GM18873 (cell line): Measurements from ENCODE around the gene THAP10.
"Not testable (repeated sequence)": the region's sequence is repeated elsewhere in the genome, so short reads cannot be mapped to it uniquely, and the experiment has no call there.

Experiments used
- ATAC-seq: cut with Tn5 transposase; IDR thresholded peaks from one replicate; pipeline ENCODE4 v1.9.1; 2021; ENCODE audit warnings: mild to moderate bottlenecking, moderate library complexity, moderate number of reproducible peaks; ENCODE audit not compliant: unreplicated experiment, low FRiP score

Gene THAP10

GRCh38 chr15:70892002-70892911 is at the start of gene THAP10, which contains the start of gene LRRC49:
Gene THAP10, minus strand, starts transcription at chr15:70892433. Its CDS starts 161 bp downstream, at chr15:70892272.
Gene LRRC49, plus strand, starts transcription at chr15:70892826. Its CDS starts 69 bp downstream, at chr15:70892895.
- ATAC-seq: no peak

DNA sequence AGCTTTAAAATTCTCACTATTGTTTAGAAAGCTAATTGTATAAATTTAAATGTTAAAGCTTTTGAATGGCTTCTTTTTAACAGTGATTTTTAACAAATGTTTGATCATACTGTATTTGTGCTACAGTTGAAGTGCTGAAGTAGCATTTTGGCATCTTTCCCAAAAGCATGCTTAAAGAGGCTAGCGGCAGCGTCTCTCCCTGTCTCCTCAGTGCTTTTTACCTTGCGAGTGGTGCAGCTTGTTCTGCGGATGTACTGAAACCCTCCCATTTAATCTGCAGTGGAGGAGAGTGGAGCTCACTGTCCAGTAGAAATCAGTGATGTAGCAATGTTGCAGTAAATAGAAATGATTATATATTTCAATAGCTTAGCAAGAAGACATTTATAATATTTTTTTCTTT is 44.1 kb upstream of the THAP10 start:
- no peak for ATAC-seq

DNA sequence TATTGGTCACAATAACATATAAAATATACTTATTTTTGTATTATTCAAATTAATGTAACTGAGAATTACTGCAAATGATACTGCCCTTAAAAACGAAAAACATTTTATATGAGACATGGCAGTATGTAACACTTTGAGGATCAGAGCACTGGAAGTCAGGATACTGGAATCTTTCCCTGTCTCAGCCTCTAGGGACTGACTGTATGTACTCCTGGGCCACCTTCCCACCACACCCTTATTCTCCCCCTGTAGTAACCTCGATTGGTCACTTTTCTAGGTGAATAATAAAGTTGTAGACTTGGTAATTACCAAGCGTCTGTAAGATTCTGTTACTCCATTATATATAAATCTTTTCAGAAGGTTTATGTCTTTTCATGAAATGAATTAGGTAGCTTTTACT is 43.4 kb upstream of the THAP10 start:
- no peak for ATAC-seq

GRCh38 chr15:70933411-70933810 is 41.2 kb upstream of the THAP10 start:
- no peak for ATAC-seq

DNA sequence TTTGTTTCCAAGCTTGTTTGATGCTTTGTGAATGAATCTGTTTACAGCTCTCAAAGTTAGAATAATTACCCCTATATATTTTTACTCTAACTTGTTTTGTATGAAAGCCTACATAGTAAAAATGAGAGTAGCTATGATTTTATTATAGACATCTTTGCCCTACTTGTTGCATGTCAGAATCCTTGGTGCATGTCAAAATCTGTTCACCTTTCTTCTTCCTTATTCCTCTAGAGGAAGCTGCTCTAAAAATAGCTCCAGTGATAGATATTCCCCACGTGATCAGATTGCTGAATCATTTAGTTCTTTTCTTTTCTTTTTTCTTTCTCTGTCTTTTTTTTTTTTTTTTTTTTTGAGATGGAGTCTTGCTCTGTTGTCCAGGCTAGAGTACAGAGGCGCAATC is 40.2 kb upstream of the THAP10 start:
- ATAC-seq: no peak

DNA sequence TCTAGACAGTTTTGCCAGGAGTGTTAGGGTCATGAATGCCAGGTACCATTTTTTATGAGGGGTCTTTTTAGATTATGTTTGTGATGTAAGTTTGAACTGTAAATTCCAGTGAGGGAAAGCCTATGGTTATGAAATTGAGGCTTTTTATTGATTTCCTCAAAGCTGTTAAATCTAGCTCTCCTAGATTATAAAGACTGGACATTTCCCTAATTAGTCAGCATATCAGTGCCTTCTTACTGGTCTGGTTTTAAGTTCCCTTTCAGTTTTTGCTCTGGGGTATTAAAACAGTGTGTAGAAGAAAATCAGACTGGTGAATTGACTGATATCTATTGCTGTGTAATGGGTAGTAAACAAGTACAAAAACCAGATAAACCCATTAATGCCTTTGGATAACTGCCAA is 39.6 kb upstream of the THAP10 start:
- no peak for ATAC-seq

DNA sequence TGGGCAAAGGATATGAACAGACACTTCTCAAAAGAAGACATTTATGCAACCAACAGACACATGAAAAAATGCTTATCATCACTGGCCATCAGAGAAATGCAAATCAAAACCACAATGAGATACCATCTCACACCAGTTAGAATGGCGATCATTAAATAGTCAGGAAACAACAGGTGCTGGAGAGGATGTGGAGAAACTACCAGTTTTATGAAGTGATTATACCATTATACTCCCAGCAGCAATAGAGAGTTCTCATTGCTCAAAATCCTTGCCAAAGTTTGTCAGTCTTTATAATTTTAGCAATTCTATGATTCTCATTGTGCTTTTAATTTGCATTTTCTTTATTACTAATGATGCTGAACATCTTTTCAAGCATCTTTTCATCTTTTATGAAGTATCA is 34.7 kb upstream of the THAP10 start:
- not testable (repeated sequence) for ATAC-seq

DNA sequence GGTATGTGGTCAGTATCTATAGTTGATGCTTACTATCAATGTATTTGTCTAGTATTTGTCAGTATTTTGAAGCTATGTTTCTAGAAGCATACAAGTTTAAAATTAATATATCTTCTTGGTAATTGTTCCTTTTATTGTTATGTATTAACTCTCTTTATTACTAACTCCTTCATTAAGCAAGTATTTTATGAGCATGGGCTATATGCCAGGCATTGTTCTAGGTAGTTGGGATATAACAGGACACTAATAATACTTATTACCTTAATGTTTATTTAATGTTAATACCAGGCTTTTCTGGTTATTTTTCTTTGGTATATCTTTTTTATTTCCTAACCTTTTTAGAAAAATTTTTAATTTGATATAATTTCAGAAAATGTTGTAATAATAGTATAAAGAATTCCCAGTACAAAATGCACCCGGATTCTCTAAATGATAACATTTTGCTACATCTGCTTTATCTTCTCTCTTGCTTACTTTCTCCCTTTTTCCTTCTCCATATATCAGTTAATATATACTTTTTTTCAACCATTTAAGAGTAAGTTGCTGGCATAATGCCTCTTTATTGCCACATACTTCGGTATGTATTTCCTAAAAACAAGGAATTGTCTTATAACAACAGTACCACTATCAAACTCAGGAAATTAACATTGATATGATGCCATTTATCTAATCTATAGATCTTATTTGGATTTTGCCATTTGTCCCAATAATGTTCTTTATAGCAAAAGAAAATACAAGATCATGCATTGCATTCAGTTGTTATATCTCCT is 31.3 kb upstream of the THAP10 start:
- no peak for ATAC-seq

- no peak for ATAC-seq
Observed at GRCh38 chr15:70922119-70922518, 29.9 kb upstream of the THAP10 start.

GRCh38 chr15:70920981-70921696 is 28.9 kb upstream of the THAP10 start:
- no peak for ATAC-seq

DNA sequence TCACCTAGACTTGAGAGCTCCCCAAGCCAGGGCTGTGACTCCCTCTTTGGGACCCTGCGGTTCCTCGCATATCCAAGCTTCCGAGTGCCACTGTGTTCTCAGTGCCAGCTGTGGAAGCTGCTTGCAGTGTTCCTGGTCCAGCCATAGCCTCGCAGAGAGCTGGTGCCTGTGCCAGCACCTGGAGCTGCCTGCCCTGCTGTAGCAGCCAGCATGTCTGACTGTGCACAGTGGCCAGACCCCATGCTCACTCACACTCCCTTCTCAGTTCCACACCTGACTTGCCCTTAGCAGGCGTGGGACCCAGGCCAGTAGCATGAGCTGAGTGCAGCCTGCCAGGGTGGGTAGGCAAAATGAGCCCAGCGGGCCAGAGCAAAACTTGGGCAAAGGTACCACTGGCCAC is 25.7 kb upstream of the THAP10 start:
- no peak for ATAC-seq

DNA sequence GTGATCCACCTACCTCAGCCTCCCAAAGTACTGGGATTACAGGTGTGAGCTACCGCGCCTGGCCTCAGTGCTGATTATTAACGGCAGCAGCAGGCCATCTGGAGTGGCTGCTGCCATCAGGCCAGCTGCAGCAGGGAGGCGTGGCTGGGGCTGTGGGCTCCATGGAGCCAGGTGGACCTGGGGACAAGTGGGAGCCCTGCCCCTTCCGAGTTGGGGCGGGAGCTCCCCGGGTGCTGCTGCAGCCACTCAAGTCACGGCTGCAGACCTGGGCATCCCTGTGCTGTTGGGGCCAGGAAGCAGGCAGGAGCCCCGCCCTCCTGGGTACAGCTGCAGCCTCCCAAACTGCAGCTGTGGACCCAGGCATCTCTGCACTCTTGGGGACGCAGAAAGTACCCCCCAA is 24.3 kb upstream of the THAP10 start:
- ATAC-seq: no peak

GRCh38 chr15:70912187-70912586 is 20.0 kb upstream of the THAP10 start:
- no peak for ATAC-seq

GRCh38 chr15:70910958-70911357 is 18.7 kb upstream of the THAP10 start:
- no peak for ATAC-seq

GRCh38 chr15:70907784-70908471 is 15.7 kb upstream of the THAP10 start:
- no peak for ATAC-seq

- no peak for ATAC-seq
Observed at GRCh38 chr15:70906842-70907241, 14.6 kb upstream of the THAP10 start.

- ATAC-seq: no peak
Observed at GRCh38 chr15:70902107-70902506, 9.9 kb upstream of the THAP10 start.

- no peak for ATAC-seq
Observed at GRCh38 chr15:70892912-70893560, 803 bp upstream of the THAP10 start.

DNA sequence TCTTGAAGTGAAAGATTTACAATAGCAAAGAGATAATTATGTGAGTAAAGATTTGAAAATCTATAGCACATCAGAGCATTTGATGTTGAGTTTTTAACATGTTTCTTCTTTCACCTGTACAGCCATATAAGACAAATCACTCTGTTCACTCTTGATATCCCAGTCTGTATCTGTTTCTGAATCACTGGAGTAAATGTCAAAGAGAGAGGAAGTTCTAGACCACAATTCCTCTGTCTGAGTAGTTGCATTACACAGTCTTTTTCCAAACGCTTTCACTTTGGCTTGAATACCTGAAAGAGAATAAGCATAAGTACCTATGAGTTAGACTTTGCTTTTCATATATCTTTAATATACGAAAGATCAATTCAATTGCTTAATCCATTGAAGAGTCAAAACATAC is 9.9 kb downstream of the THAP10 start:
- no peak for ATAC-seq

GRCh38 chr15:70880781-70881180 is 11.5 kb downstream of the THAP10 start:
- no peak for ATAC-seq
